ENCODE results near the gene FAM131B.

- TF ChIP-seq YY1 (IDR thresholded peaks at IDR 0.05; ENCODE audit: insufficient read depth, insufficient read length) (no peak), ZNF274 (IDR thresholded peaks at IDR 0.05; ENCODE audit: low read depth, low read length) (no peak), SUZ12 (IDR thresholded peaks at IDR 0.05; ENCODE audit: extremely low read depth, insufficient read depth, insufficient read length) (no peak)
These were observed 25.5 kb upstream of the FAM131B start for GRCh38 chr7:143388051-143388450.
